SH-SY5Y (cell line): Measurements from ENCODE around the gene TLR5.

Source experiments
- GATA2 ChIP-seq: IDR thresholded peaks from 2 replicates; pipeline ENCODE4 v1.6.1; 2011; ENCODE audit warnings: mild to moderate bottlenecking, low read depth, low read length
- GATA3 ChIP-seq: IDR thresholded peaks from 2 replicates; pipeline ENCODE4 v1.6.1; 2011; ENCODE audit warnings: low read depth, mild to moderate bottlenecking, low read length, moderate library complexity

GRCh38 chr1:223129229-223129901, 13.7 kb downstream of the TLR5 start:
- TF ChIP-seq GATA3 (no peak), GATA2 (no peak)
